Tibial artery (tissue), 4 donors: Measurements from ENCODE around the gene RCOR1.

Experiments
- DNase-seq, 2 donors: peaks; one replicate each; pipeline ENCODE4 v3.0.0-alpha.2; 2019
- H3K27ac ChIP-seq, 2 donors: fragments of 200-600 bp; sonication (generic) in 1 of 2; 1 replicate in 1 of 2; 2 replicates in 1 of 2; pipeline ENCODE4 v1.5.1; 2018 to 2019; ENCODE audit warnings: mild to moderate bottlenecking in 1 of 2
- H3K27me3 ChIP-seq, 2 donors: fragments of 200-600 bp; sonication (generic) in 1 of 2; one replicate each; pipeline versions ENCODE4 v1.5.1 to v1.6.0; 2016 to 2019
- H3K36me3 ChIP-seq, 3 donors: fragments of 200-600 bp; sonication (generic) in 2 of 3; one replicate each; pipeline ENCODE4 v1.5.1; 2016 to 2019; ENCODE audit warnings: mild to moderate bottlenecking in 2 of 3
- H3K4me1 ChIP-seq, 4 donors: fragments of 200-600 bp; sonication (generic) in 2 of 4; 1 replicate in 3 of 4; 2 replicates in 1 of 4; pipeline ENCODE4 v1.5.1; 2016 to 2019
- H3K4me3 ChIP-seq, 2 donors: fragments of 200-600 bp; sonication (generic) in 1 of 2; 1 replicate in 1 of 2; 2 replicates in 1 of 2; pipeline ENCODE4 v1.5.1; 2018 to 2019; ENCODE audit warnings: mild to moderate bottlenecking in 2 of 2
- H3K9me3 ChIP-seq, 3 donors: fragments of 200-600 bp; sonication (generic) in 1 of 3; one replicate each; pipeline ENCODE4 v1.5.1; 2016 to 2019
- CTCF ChIP-seq, 2 experiments: fragments of 200-600 bp in 1 of 2; fragments of 450-650 bp in 1 of 2; IDR thresholded peaks; one replicate each; pipeline ENCODE4 v1.5.1; 2017 to 2019; ENCODE audit warnings: antibody characterized with exemption in 2 of 2, mild to moderate bottlenecking in 1 of 2, moderate library complexity in 1 of 2
- intact Hi-C: fragments of 100-400 bp; cut with DNase I; formaldehyde crosslinking; loops from one replicate; pipeline ENCODE4 v1.15.0; 2023; ENCODE audit warnings: low total_unique reads

RCOR1 gene

GRCh38 chr14:102662636-102663430 lies 70.4 kb downstream of the RCOR1 start:
- Histone ChIP-seq H3K4me1 (no peaks in the 10 kb centered on the region), H3K27me3 (no peaks in the 10 kb centered on the region), H3K27ac (no peak overlapping the region), H3K4me3 (no peak overlapping the region), H3K9me3 (no peaks in the 10 kb centered on the region), H3K36me3 (no peaks in the 10 kb centered on the region)
- TF ChIP-seq CTCF (IDR thresholded peaks at IDR 0.05) = no peak
- no peak for DNase-seq
- intact Hi-C loops = no loop called here

GRCh38 chr14:102663440-102663839 lies 71.0 kb downstream of the RCOR1 start:
- Histone ChIP-seq H3K27ac (no peak overlapping the region), H3K4me1 (no peaks in the 10 kb centered on the region), H3K36me3 (no peaks in the 10 kb centered on the region), H3K27me3 (no peaks in the 10 kb centered on the region), H3K4me3 (no peak overlapping the region), H3K9me3 (no peaks in the 10 kb centered on the region)
- intact Hi-C loops = no loop called here
- TF ChIP-seq CTCF (IDR thresholded peaks at IDR 0.05) = no peak
- no peak for DNase-seq

GRCh38 chr14:102665621-102666020 lies 73.2 kb downstream of the RCOR1 start:
- no peaks in the 10 kb centered on the region for H3K9me3 ChIP-seq
- TF ChIP-seq CTCF (IDR thresholded peaks at IDR 0.05) = no peak
- intact Hi-C loops = no loop called here

GRCh38 chr14:102666635-102667034 lies 74.2 kb downstream of the RCOR1 start:
- H3K27ac ChIP-seq = no peak overlapping the region
- no peak for DNase-seq
- H3K4me3 ChIP-seq = no peak overlapping the region
- intact Hi-C loops = no loop called here
- no peaks in the 10 kb centered on the region for H3K4me1 ChIP-seq
- H3K27me3 ChIP-seq = no peaks in the 10 kb centered on the region
- no peaks in the 10 kb centered on the region for H3K9me3 ChIP-seq
- no peak for TF ChIP-seq CTCF (IDR thresholded peaks at IDR 0.05)
- H3K36me3 ChIP-seq = no peaks in the 10 kb centered on the region

More at GRCh38 chr14:102665621-102666020, 73.2 kb downstream of the RCOR1 start:
- Histone ChIP-seq H3K4me3 (no peak overlapping the region), H3K27me3 (no peaks in the 10 kb centered on the region), H3K4me1 (no peaks in the 10 kb centered on the region), H3K27ac (no peak overlapping the region), H3K36me3 (no peaks in the 10 kb centered on the region)
- DNase-seq = no peak

GRCh38 chr14:102667703-102668102 lies 75.3 kb downstream of the RCOR1 start:
- TF ChIP-seq CTCF (IDR thresholded peaks at IDR 0.05) = no peak
- DNase-seq = no peak

More at GRCh38 chr14:102667703-102668102, 75.3 kb downstream of the RCOR1 start:
- intact Hi-C loops = no loop called here
- H3K4me1 ChIP-seq = no peaks in the 10 kb centered on the region
- no peaks in the 10 kb centered on the region for H3K27me3 ChIP-seq
- H3K27ac ChIP-seq = no peak overlapping the region
- no peak overlapping the region for H3K4me3 ChIP-seq
- H3K36me3 ChIP-seq = no peaks in the 10 kb centered on the region
- no peaks in the 10 kb centered on the region for H3K9me3 ChIP-seq
